GM19099 (cell line): Measurements from ENCODE around the gene ZSCAN5A.

ENCODE experiments used
- POLR2A ChIP-seq: IDR thresholded peaks from 3 replicates; pipeline ENCODE4 v1.6.1; 2011; ENCODE audit warnings: low read depth; ENCODE audit not compliant: insufficient read length; ENCODE audit errors: extremely low read depth

ZSCAN5A gene

DNA sequence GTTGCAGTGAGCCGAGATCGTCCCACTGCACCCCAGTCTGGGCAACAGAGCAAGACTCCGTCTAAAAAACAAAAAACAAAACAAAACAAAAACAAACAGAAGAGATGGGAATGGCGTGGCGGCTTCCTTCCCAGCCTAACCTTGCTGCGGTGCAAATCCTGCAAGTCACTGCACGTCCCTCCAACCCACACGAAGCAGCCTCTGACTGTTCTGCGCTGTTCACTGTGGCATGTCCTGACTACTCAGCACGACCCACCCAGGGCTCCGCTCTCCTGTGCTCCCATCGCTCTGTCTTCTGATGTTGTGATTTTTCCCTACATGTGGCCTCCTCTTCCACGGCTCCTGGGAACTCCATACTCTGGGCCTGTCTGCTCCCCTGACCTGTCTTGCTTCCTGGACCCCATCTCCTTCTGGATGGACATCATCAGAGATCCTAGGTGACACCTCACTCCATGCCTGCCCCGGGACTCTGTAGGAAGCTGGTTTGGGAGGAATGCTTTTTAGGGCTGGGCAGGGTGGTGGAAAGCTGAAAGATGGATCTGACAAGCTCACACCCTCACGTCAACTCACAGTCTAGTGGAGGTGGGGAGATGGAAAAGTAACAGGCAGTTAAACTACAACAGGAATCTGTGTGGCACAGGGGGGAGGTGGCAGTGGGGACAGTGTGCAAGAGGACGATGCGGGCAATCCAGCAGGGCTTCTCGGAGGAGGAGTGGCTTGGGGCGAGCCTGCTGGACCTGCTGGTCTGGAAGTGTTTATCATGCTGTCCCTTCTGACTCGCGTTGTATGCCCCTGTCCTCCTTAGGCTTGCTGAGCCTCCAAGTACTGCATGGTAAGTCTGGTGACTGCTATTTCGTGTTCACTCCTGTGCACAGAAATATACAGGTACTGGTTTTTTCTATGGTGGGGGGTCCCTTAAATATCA lies 18.8 kb downstream of the ZSCAN5A start:
- no peak for TF ChIP-seq POLR2A

DNA sequence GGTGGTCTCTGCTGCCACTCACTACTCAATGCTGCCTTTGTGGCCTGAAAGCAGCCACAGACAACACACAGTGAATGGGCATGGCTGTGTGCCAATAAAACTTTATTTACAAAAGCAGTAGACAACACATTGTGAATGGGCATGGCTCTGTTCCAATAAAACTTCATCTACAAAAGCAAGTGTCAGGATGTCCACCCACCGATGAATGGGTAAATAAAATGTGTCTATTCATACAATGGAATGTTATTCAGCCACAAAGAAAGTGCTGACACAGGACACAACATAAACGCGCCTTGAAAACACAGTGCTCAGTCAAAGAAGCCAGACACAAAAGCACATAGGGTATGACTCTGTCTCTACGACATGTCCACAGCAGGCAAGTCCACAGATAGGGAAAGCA lies 20.1 kb downstream of the ZSCAN5A start:
- TF ChIP-seq POLR2A: no peak

DNA sequence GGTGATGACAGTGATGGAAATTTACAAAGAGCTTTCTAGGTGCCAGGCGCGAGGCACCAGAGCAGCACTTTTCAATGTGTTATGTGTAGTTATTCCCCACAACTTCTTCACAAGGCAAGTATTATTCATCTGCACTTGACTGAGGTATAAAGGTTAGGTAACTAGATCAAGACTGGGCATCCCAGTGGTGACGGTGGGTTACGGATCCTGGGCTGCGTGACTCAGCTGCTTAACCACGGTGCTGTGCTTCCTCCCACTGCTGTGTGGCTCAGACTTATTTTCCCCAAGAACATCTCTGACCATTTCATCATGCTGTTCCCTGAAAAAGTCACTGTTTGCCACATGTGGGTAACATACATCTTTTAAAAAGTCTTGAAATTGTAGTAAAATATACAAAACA lies 22.8 kb downstream of the ZSCAN5A start:
- TF ChIP-seq POLR2A: no peak

DNA sequence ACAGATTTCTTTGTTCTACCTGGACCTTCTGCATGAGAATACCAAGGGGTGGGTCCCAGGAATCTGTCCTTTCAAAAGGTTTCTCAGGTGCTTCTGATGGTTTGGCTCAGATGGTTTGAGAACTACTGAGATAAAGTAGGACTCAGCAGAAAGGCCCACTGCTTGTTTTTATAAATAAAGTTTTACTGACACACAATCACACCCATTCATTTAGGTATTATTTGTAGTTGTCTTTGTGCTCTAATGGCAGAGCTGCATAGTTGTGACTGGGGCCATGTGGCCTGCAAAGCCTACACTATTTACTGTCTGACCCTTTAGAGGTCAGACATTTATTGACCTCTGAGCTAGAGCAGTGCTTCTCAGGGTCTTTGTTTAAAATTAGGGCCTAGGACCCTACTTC lies 24.5 kb downstream of the ZSCAN5A start:
- TF ChIP-seq POLR2A: no peak

DNA sequence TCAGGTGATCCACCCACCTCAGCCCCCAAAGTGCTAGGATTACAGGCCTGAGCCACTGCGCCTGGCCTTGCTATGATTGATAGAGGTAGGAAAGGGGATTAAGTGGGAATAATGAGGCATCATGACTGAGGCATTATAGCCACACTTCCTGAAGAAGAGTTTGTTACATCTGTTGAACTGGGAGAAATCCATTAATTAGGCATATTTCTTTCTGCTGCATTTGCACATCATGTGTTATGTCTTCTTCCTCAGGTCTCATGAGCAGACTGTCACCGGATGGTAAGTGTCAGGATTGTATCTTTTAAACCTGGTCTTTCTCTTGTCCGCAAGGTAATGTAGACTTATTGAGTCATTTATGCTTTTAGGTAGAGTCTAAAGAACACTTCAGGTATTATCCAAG lies 29.9 kb downstream of the ZSCAN5A start:
- no peak for TF ChIP-seq POLR2A

DNA sequence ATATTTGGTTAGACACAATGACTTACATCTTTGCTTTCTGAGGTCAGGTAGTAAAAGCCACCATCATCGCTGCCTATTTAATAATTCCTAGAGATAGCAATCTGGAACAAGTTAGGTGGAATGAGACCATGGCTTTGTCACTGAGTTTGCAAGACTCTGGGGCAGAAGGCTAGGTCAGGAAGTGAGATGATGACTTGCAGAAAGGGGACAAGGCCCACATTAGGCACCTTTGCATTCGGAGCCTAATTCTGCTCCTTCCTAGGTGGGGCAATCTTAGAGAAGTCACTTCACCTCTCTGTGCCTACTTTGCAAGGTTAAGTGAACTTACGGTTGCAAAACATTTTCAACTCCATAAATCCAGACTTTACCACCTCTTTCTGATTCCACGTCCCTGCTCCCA lies 31.8 kb downstream of the ZSCAN5A start:
- no peak for TF ChIP-seq POLR2A

DNA sequence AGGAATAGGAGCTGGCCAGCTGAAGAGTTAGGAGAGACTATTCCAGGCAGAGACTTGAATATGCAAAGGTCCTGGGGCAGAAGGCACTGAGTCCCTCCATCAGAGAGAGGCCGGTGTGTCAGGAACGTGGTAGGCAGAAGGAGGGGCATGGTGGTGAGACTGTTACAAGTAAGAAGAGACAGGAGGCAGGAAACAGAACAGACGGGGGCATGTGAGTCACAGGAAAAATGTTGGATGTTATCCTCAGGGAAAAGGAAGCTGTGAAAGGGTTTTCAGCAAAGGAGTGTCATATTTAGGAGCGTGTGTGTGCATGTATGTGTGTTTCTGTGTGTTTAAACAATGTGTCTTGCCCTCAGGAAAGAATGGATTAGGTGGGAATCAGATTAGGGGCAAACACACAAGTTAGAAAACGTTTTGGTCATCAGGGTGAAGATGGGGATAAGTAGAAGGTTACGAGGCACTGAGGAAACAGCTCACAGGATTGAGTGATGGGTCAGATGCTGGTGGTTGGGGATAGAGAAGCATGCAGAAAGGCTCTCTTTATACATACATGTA lies 41.0 kb downstream of the ZSCAN5A start:
- TF ChIP-seq POLR2A: no peak

DNA sequence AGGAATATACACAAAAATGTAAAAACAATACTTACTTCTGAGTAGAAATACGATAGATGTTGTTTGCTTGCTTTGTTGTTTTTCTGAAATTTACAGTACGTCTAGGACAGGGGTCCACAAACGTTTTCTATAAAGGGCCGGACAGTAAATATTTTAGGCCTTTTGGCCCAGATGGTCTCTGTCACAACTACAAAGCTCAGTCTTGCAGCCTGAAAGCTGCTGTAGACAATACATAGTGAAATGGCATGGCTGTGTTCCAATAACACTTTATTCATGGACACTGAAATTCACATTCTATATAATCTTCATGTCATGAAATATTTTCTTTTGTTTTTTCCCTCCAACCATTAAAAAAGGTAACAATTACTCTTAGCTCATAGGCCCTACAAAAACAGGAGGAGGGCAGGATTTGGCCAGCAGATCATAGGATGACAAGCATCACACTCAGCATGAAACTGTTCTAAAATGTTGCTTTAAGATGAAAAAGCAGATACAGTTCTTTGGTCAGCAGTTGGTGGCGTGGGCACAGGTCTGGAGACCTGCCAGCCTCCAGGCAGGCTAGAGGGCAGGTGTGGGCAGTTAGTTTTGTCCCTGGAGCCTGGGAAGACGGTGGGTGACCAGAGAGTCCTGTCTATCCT lies 42.4 kb downstream of the ZSCAN5A start, which contains the start of gene EDDM13:
EDDM13 (plus strand) TSS at position 588 of the 638 bp plus-strand sequence. CDS start 87 bp downstream, outside the sequence.
- TF ChIP-seq POLR2A: no peak

DNA sequence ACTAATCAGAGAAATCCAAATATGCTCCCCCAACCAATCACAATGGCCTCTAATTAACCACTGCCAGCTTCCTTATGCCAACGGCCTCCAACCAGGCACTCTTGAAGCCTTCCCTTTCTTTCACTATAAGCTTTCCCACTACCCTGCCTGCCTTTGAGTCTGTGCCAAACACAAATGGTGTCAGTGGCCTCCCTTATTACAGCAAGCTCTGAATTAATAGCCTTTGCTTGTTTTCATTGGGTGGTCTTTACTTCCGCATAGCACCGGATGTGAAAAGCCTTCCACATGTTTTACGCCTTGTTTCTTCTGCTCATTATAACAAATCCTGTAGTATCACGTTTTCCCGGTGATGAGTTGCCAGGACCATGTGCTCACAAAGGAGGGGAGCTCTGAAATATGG lies 43.5 kb downstream of the ZSCAN5A start:
- no peak for TF ChIP-seq POLR2A

DNA sequence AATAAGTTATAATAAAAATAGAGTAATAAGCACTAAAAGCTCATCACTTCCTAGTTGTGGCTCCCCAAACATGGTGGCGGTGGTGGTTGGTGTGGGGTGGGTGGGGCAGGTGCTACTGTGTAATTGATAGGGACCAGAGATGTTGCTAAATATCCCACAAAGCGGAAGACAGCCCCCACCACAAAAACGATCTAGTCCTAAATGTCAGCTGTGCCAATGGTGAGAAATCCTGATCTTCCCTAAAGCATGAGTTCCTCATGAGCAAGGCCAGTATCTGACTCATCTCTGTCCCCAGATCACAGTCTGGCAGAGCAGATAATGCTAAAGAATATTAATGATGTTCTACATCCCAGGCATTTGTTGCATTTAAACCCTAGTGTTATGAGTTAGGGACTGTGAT lies 44.0 kb downstream of the ZSCAN5A start:
- TF ChIP-seq POLR2A: no peak

DNA sequence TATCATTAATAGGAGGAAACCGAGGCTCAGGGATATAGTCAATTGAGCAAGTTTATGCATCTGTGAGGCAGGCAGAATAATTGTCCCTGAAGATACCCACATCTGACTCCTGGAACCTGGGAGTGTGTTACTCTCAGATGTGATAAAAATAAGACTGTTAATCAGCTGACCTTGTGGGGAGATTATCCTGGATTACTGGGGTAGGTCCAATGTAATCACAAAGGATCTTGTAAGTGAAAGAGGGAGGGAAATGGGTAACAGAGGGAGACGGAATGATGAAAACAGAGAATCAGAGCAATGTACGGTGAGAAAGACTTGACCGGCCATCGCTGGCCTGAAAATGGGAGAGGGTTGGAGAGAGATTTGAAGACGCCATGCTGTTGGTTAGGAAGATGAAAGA lies 45.3 kb downstream of the ZSCAN5A start:
- no peak for TF ChIP-seq POLR2A

DNA sequence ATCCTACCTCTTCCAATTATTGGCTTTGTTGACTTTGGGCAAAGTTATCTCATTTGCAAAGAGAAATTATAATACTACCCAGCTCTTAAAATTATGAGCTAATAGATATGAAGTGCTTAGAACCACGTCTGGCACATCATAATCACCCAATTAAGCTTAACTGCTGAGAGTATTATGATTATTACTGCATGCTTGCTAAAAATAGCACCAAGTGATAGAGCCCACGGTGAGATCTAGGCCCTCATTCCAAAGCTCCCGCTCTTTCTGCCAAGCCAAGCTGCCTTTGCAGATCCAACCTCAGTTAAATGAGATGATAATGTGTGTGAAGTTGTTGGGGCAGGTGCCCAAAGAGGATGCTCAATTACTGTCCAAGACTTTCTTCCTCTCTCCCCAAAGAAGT lies 48.6 kb downstream of the ZSCAN5A start:
- no peak for TF ChIP-seq POLR2A

DNA sequence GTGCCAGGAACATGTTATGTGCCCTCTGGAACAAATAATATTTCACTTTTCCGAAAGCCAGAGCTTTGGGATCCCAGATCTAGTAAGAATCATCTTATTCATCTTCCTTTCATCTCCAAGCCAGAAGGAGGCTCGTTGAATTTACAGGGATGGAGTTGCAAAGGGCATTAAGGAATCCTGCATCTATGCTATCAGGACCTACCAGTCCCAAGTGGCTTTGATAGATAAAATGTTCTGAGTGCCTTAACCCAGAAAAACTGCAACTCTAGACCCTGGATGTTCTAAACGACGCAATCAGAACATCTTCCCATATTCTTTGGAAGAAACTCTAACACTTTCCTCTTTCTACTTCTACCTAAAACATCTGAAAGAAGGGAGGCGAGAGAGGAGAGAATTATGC lies 51.3 kb downstream of the ZSCAN5A start:
- TF ChIP-seq POLR2A: no peak

DNA sequence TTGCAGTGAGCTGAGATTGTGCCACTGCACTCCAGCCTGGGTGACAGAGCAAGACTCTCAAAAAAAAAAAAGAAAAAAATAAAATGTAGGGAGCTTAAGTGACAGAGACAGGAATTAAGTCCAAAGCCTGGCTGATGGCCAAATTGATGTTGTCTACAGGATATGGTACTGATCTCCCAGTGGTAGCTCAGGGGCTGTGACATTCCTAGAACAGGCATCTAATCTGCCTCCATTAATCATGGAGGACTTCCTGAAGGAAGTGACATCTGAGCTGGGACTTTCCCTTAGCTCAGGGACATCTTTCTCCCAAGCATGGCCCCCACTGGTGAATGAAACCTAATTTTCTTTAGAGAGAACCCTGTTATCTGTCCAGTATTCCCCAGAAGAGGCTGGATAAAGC lies 53.5 kb downstream of the ZSCAN5A start:
- TF ChIP-seq POLR2A: no peak

DNA sequence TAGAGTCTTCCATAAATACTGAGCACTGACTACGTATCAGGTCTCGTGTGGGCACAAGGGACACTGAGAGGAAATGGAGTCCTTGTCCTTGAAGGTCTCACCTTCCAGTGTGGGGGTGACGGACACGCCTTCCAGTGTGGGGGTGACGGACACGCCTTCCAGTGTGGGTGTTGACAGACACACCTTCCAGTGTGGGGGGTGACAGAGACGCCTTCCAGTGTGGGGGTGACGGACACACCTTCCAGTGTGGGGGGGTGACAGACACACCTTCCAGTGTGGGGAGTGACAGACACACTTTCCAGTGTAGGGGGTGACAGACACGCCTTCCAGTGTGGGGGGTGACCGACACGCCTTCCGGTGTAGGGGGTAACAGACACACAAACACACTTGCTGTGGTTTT lies 56.4 kb downstream of the ZSCAN5A start:
- no peak for TF ChIP-seq POLR2A

DNA sequence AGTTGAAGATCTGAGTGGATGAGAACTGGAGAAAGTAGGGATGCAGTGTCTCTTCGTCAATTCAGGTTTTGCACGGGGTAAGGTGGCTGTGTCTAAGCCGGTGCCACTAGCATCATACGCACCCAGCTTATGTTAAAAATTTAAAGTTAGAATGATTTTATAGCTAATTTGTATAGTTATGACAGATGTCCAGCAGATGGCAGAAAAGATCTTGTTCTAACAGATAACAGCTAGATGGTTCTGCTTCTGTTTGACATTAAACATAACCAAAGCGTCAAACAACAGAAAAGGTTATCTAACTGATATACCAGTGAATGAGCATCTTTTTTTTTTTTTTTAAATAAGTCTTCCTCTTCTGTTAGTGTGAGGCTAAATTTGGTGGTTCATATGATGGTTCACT lies 60.9 kb downstream of the ZSCAN5A start:
- no peak for TF ChIP-seq POLR2A
